Cardiac muscle cell (in vitro differentiated cells and primary cell): ENCODE measurements around the gene MCM9. TPM values are rescaled to one million over a fixed set of nuclear protein-coding genes. Genes with fewer than 3 reads are reported as not detected.

Experiments used
- DNase-seq, 2 donors: peaks; one replicate each; pipeline versions ENCODE4 v3.0.0 to v3.0.0-alpha.2; 2010 to 2017; ENCODE audit warnings: low read depth in 1 of 2, low spot score in 1 of 2
- H3K27ac ChIP-seq: fragments of 200-600 bp; sonication (generic); 2 replicates; pipeline ENCODE4 v1.5.1; 2016
- H3K27me3 ChIP-seq: fragments of 200-600 bp; sonication (generic); 2 replicates; pipeline ENCODE4 v1.6.0; 2016; ENCODE audit warnings: control low read depth
- H3K36me3 ChIP-seq: fragments of 200-600 bp; sonication (generic); 2 replicates; pipeline ENCODE4 v1.5.1; 2016; ENCODE audit warnings: control low read depth
- H3K4me1 ChIP-seq: fragments of 200-600 bp; sonication (generic); 2 replicates; pipeline ENCODE4 v1.8.1; 2017; ENCODE audit warnings: low read depth, mild to moderate bottlenecking, mixed run types
- H3K4me3 ChIP-seq: fragments of 200-600 bp; sonication (generic); 2 replicates; pipeline ENCODE4 v1.5.1; 2016; ENCODE audit warnings: mild to moderate bottlenecking
- H3K9me3 ChIP-seq: fragments of 200-600 bp; sonication (generic); 2 replicates; pipeline ENCODE4 v1.5.1; 2017; ENCODE audit warnings: low read depth, mild to moderate bottlenecking, control low read depth
- polyA plus RNA-seq: library from polyadenylated mRNA; unstranded; fragments of >200 nt; fragmentation: Nextera tagmentation; extraction: Ambion mirVana; gene quantifications from 2 replicates; pipeline ENCODE4 v1.2.1, GENCODE V29; 2016
- total RNA-seq: library from RNA; depleted of rRNA; stranded (reverse); fragments of >200 nt; gene quantifications from 2 replicates; pipeline ENCODE4 v1.2.3, GENCODE V29; 2016
- TF ChIP-seq, protein P1 (sequence below): IDR thresholded peaks from 2 replicates; pipeline ENCODE4 v1.5.1; 2012; ENCODE audit warnings: low read depth, mild to moderate bottlenecking, low read length

Gene MCM9
- total and polyA plus RNA-seq, 2 experiments from 2014 or later = 7.0 to 10.1 TPM

DNA sequence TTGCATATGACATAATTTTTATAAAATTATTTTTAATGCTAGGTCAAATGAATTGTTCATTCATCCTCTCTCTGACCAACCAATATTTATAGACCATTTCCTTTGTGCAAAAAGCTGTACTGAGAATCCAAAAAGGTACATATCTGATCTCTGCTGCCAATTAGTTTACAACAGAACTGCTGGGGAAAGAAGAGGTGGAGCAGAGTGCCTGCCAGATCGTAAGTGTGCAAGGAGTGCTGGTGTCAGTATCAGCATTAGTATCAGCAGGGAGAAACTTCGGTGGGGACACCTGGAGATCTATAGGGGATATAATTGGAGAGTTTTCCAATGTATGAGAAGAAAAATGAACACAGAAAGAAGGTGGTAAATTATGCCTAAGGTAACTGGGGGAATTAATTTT, 104.3 kb downstream of the MCM9 start:
- H3K36me3 ChIP-seq = peaks cover 3% of the 10 kb centered on the region
- TF ChIP-seq, protein P1, sequence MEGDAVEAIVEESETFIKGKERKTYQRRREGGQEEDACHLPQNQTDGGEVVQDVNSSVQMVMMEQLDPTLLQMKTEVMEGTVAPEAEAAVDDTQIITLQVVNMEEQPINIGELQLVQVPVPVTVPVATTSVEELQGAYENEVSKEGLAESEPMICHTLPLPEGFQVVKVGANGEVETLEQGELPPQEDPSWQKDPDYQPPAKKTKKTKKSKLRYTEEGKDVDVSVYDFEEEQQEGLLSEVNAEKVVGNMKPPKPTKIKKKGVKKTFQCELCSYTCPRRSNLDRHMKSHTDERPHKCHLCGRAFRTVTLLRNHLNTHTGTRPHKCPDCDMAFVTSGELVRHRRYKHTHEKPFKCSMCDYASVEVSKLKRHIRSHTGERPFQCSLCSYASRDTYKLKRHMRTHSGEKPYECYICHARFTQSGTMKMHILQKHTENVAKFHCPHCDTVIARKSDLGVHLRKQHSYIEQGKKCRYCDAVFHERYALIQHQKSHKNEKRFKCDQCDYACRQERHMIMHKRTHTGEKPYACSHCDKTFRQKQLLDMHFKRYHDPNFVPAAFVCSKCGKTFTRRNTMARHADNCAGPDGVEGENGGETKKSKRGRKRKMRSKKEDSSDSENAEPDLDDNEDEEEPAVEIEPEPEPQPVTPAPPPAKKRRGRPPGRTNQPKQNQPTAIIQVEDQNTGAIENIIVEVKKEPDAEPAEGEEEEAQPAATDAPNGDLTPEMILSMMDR = no peak

DNA sequence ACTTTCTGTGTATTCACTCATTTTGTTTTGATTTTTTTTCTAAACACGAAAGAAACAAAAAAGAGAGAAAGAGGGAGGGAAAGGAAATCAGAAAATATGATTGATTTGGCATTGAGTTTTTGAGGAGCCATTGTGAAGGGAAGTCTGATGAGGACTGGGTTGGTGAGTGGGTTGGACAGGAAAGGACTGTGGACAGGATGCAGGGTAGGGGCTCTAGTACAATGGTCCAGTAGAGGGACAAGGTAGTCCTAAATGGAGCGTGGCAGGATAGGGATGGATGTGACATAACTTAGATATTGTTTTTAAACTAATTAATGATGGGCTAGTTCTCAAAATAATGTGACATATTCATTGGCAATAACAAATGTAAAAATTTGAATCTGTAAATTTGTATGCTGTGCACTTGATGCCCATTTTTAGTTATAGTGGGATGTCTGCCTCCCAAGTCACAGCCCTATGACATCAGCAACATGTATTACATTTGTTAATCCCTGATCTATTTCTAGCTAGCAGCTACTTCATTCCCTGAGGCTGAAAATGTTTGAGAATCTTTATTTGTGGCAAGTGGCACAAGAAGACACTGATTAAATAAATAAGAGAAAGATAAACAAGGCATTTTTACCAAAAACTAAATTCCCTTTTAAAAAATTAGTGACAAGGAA, 105.0 kb downstream of the MCM9 start:
- no peaks in the 10 kb centered on the region for H3K4me1 ChIP-seq
- peaks cover 3% of the 10 kb centered on the region for H3K36me3 ChIP-seq
- H3K4me3 ChIP-seq = no peak overlapping the region
- TF ChIP-seq, protein P1 = no peak
- no peak for DNase-seq
- no peaks in the 10 kb centered on the region for H3K27me3 ChIP-seq
- H3K27ac ChIP-seq = no peak overlapping the region
- no peaks in the 10 kb centered on the region for H3K9me3 ChIP-seq

More for the DNA sequence above, 104.3 kb downstream of the MCM9 start:
- H3K27me3 ChIP-seq = no peaks in the 10 kb centered on the region
- no peak overlapping the region for H3K27ac ChIP-seq
- no peaks in the 10 kb centered on the region for H3K9me3 ChIP-seq
- no peak for DNase-seq
- no peaks in the 10 kb centered on the region for H3K4me1 ChIP-seq
- H3K4me3 ChIP-seq = no peak overlapping the region

DNA sequence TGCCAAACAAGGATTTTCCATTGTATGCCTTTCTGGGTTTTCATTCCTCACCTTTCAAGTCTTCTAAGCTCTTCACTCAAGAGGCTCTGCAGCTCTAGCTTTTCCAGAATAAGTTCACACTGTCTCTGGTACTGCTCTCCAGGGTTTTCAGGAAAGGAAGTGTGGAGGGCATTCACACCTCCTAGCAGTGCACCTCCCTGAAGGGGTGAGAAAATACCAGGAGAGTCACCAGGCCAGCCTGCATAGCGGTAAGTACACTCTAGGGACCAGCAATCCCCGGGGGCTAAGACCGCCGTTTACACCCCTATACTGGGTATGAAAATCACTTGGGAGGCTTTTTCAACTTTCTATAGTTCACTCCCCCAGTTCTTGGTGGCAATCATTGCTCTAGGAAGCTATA, 108.9 kb downstream of the MCM9 start:
- TF ChIP-seq, protein P1 = no peak
- H3K4me1 ChIP-seq = no peaks in the 10 kb centered on the region
- H3K27me3 ChIP-seq = no peaks in the 10 kb centered on the region
- no peak overlapping the region for H3K27ac ChIP-seq
- DNase-seq = no peak
- peaks cover 3% of the 10 kb centered on the region for H3K36me3 ChIP-seq
- no peaks in the 10 kb centered on the region for H3K9me3 ChIP-seq
- H3K4me3 ChIP-seq = no peak overlapping the region

DNA sequence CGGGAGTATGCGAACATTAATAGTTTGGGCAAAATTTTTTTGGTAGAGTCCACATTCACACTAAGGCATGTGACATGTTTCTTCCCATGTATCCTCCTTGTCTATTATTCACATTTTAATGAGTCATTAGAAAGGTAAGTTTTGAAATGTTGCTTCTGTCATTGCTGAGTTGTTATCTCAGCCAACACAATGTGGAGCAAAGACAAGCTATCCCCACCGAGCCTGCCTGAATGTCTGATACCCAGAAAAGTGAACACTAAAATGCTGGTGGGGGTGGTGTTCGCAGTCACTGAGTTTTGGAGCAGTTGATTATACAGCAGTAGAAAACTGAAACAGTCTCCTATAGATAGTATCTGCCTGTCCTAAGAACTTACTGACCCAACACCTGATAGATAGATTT, 109.3 kb downstream of the MCM9 start:
- DNase-seq = no peak
- TF ChIP-seq, protein P1 = no peak
- no peaks in the 10 kb centered on the region for H3K4me1 ChIP-seq
- H3K9me3 ChIP-seq = no peaks in the 10 kb centered on the region
- no peaks in the 10 kb centered on the region for H3K27me3 ChIP-seq
- H3K4me3 ChIP-seq = no peak overlapping the region
- no peak overlapping the region for H3K27ac ChIP-seq
- H3K36me3 ChIP-seq = peaks cover 3% of the 10 kb centered on the region

DNA sequence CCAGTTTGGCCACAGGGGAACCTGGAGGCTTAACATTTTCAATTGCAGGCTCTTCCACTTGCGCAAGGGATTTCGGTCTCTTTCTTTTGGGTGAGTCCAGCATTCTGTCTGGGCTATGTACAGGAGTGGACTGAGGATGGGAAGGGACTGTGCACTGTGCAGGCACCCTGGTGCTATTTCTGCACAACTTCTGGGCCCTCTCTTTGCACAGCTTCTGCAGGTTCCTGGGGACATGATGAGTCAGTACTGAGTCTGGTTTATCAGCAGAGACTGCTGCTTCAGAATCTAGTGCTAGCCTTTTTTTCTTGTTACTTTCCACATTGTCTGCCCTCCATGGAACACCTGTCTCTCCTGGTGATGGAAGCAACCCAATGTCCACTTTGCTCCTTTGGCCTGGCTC, 119.5 kb downstream of the MCM9 start:
- Histone ChIP-seq H3K27ac (no peak overlapping the region), H3K36me3 (no peaks in the 10 kb centered on the region), H3K4me1 (no peaks in the 10 kb centered on the region), H3K27me3 (no peaks in the 10 kb centered on the region), H3K4me3 (no peak overlapping the region), H3K9me3 (no peaks in the 10 kb centered on the region)
- no peak for DNase-seq
- TF ChIP-seq, protein P1 = no peak
